Karpas-422 (cell line): Measurements from ENCODE around the gene BLCAP. TPM values are rescaled to one million over a fixed set of nuclear protein-coding genes. Genes with fewer than 3 reads are reported as not detected.
"Not testable (repeated sequence)": the region's sequence is repeated elsewhere in the genome, so short reads cannot be mapped to it uniquely, and the experiment has no call there.

Source experiments
- DNase-seq: peaks from one replicate; pipeline ENCODE4 v3.0.0-alpha.2; 2015
- H2AFZ ChIP-seq: fragments of 200-600 bp; sonication (generic); 2 replicates; pipeline ENCODE4 v1.6.1; 2014; ENCODE audit warnings: antibody characterized with exemption, low read length, mixed read lengths
- H3K27ac ChIP-seq: fragments of 200-600 bp; sonication (generic); 2 replicates; pipeline ENCODE4 v1.5.1; 2014; ENCODE audit warnings: mild to moderate bottlenecking, low read length, moderate library complexity
- H3K27me3 ChIP-seq: fragments of 200-600 bp; sonication (generic); 2 replicates; pipeline ENCODE4 v1.6.1; 2014; ENCODE audit warnings: low read length, mixed read lengths
- H3K36me3 ChIP-seq: fragments of 200-600 bp; sonication (generic); 2 replicates; pipeline ENCODE4 v1.6.1; 2014; ENCODE audit warnings: low read length, mixed read lengths; ENCODE audit not compliant: insufficient read depth
- H3K4me1 ChIP-seq: fragments of 200-600 bp; sonication (generic); 2 replicates; pipeline ENCODE4 v1.6.1; 2014; ENCODE audit warnings: mild to moderate bottlenecking, low read length, mixed read lengths
- H3K4me2 ChIP-seq: fragments of 200-600 bp; sonication (generic); 2 replicates; pipeline ENCODE4 v1.6.1; 2014; ENCODE audit warnings: low read length, low read depth, mild to moderate bottlenecking; ENCODE audit not compliant: poor library complexity, severe bottlenecking
- H3K4me3 ChIP-seq: fragments of 200-600 bp; sonication (generic); 2 replicates; pipeline ENCODE4 v1.5.1; 2014; ENCODE audit warnings: mild to moderate bottlenecking, antibody characterized with exemption, low read length, mixed read lengths
- H3K79me2 ChIP-seq: fragments of 200-600 bp; sonication (generic); 2 replicates; pipeline ENCODE4 v1.6.1; 2014; ENCODE audit warnings: mild to moderate bottlenecking, low read length, mixed read lengths
- H3K9ac ChIP-seq: fragments of 200-600 bp; sonication (generic); 2 replicates; pipeline ENCODE4 v1.6.0; 2014; ENCODE audit warnings: low read length
- H3K9me2 ChIP-seq: fragments of 200-600 bp; sonication (generic), shearing (Covaris generic); replicated peaks from 2 replicates; pipeline ENCODE4 v1.6.0; 2014; ENCODE audit warnings: mild to moderate bottlenecking, low read length, moderate library complexity; ENCODE audit not compliant: insufficient read depth
- H3K9me3 ChIP-seq: fragments of 300-700, 200-600 bp; sonication (generic); 2 replicates; pipeline ENCODE4 v1.6.1; 2014; ENCODE audit warnings: low read length, mixed read lengths
- H4K20me1 ChIP-seq: fragments of 200-600 bp; sonication (generic); 2 replicates; pipeline ENCODE4 v1.6.1; 2014; ENCODE audit warnings: mild to moderate bottlenecking, antibody characterized with exemption, low read length, low read depth; ENCODE audit not compliant: insufficient read depth
- total RNA-seq: library from RNA; depleted of rRNA; stranded (reverse); fragments of >200 nt; shearing (Covaris generic); gene quantifications from 2 replicates; pipeline ENCODE4 v1.2.3, GENCODE V29; 2014; ENCODE audit warnings: low replicate concordance

BLCAP gene
- total RNA-seq, 1 experiment from 2014 or later: 119 TPM

GRCh38 chr20:37550101-37550920 is 22.6 kb upstream of the BLCAP start:
- not testable (repeated sequence) for H3K36me3 ChIP-seq, DNase-seq, H3K9me3 ChIP-seq, H3K4me2 ChIP-seq, H3K27me3 ChIP-seq, H3K4me1 ChIP-seq, H3K9me2 ChIP-seq, H3K79me2 ChIP-seq, H3K27ac ChIP-seq, H2AFZ ChIP-seq, H3K4me3 ChIP-seq, H3K9ac ChIP-seq, H4K20me1 ChIP-seq

- no peak overlapping the region for H3K4me2 ChIP-seq
- no peaks in the 10 kb centered on the region for H3K4me1 ChIP-seq
- H3K27ac ChIP-seq: no peak overlapping the region
- no peak for DNase-seq
- H2AFZ ChIP-seq: no peak overlapping the region
- H4K20me1 ChIP-seq: no peaks in the 10 kb centered on the region
- no peaks in the 10 kb centered on the region for H3K9me2 ChIP-seq
- no peaks in the 10 kb centered on the region for H3K27me3 ChIP-seq
- no peak overlapping the region for H3K4me3 ChIP-seq
- no peaks in the 10 kb centered on the region for H3K79me2 ChIP-seq
- H3K9me3 ChIP-seq: no peaks in the 10 kb centered on the region
- no peak overlapping the region for H3K9ac ChIP-seq
- H3K36me3 ChIP-seq: no peaks in the 10 kb centered on the region
Observed at GRCh38 chr20:37547912-37548311, 20.2 kb upstream of the BLCAP start.

GRCh38 chr20:37545516-37545915 is 17.8 kb upstream of the BLCAP start:
- H4K20me1 ChIP-seq: no peaks in the 10 kb centered on the region
- H3K4me2 ChIP-seq: no peak overlapping the region
- no peak overlapping the region for H3K4me3 ChIP-seq
- no peaks in the 10 kb centered on the region for H3K36me3 ChIP-seq
- no peak for DNase-seq
- H3K9me2 ChIP-seq: no peaks in the 10 kb centered on the region
- H3K4me1 ChIP-seq: no peaks in the 10 kb centered on the region
- no peak overlapping the region for H2AFZ ChIP-seq
- H3K9ac ChIP-seq: no peak overlapping the region
- H3K27ac ChIP-seq: no peak overlapping the region
- no peaks in the 10 kb centered on the region for H3K27me3 ChIP-seq
- H3K9me3 ChIP-seq: no peaks in the 10 kb centered on the region
- H3K79me2 ChIP-seq: no peaks in the 10 kb centered on the region

- Histone ChIP-seq H3K36me3 (no peaks in the 10 kb centered on the region), H3K79me2 (no peaks in the 10 kb centered on the region), H2AFZ (no peak overlapping the region), H3K4me1 (0 out of 2 replicates have a peak, but pooled peaks cover 3% of the 10 kb centered on the region), H3K27ac (no peak overlapping the region), H3K9me2 (no peaks in the 10 kb centered on the region), H3K9ac (no peak overlapping the region), H3K9me3 (no peaks in the 10 kb centered on the region), H3K27me3 (no peaks in the 10 kb centered on the region), H3K4me2 (no peak overlapping the region), H3K4me3 (no peak overlapping the region), H4K20me1 (no peaks in the 10 kb centered on the region)
- DNase-seq: no peak
Observed at GRCh38 chr20:37544386-37544785, 16.7 kb upstream of the BLCAP start.

GRCh38 chr20:37543828-37544227 is 16.2 kb upstream of the BLCAP start:
- Histone ChIP-seq H3K27me3 (no peaks in the 10 kb centered on the region), H2AFZ (no peak overlapping the region), H3K36me3 (no peaks in the 10 kb centered on the region), H3K79me2 (no peaks in the 10 kb centered on the region), H3K27ac (no peak overlapping the region), H3K4me1 (0 out of 2 replicates have a peak, but pooled peaks cover 3% of the 10 kb centered on the region), H3K4me2 (no peak overlapping the region), H4K20me1 (no peaks in the 10 kb centered on the region), H3K9ac (no peak overlapping the region), H3K4me3 (no peak overlapping the region), H3K9me2 (no peaks in the 10 kb centered on the region), H3K9me3 (no peaks in the 10 kb centered on the region)
- DNase-seq: peak; percentile 66

GRCh38 chr20:37542281-37542680 is 14.6 kb upstream of the BLCAP start:
- H3K9ac ChIP-seq: no peak overlapping the region
- H3K4me2 ChIP-seq: no peak overlapping the region
- no peaks in the 10 kb centered on the region for H4K20me1 ChIP-seq
- DNase-seq: no peak
- peak overlapping the region; percentile 11; the same call in 1 of the 2 replicates for H2AFZ ChIP-seq
- no peaks in the 10 kb centered on the region for H3K9me3 ChIP-seq
- no peaks in the 10 kb centered on the region for H3K79me2 ChIP-seq
- no peak overlapping the region for H3K27ac ChIP-seq
- no peaks in the 10 kb centered on the region for H3K27me3 ChIP-seq
- no peak overlapping the region for H3K4me3 ChIP-seq
- no peaks in the 10 kb centered on the region for H3K36me3 ChIP-seq
- no peaks in the 10 kb centered on the region for H3K9me2 ChIP-seq
- 0 out of 2 replicates have a peak, but pooled peaks cover 3% of the 10 kb centered on the region for H3K4me1 ChIP-seq

GRCh38 chr20:37541326-37541725 is 13.7 kb upstream of the BLCAP start:
- H3K4me3 ChIP-seq: no peak overlapping the region
- H3K27ac ChIP-seq: no peak overlapping the region
- H3K79me2 ChIP-seq: no peaks in the 10 kb centered on the region
- H3K4me1 ChIP-seq: 0 out of 2 replicates have a peak, but pooled peaks cover 3% of the 10 kb centered on the region
- H3K9me2 ChIP-seq: no peaks in the 10 kb centered on the region
- no peaks in the 10 kb centered on the region for H3K9me3 ChIP-seq
- H4K20me1 ChIP-seq: no peaks in the 10 kb centered on the region
- H3K27me3 ChIP-seq: no peaks in the 10 kb centered on the region
- H3K36me3 ChIP-seq: no peaks in the 10 kb centered on the region
- H2AFZ ChIP-seq: no peak overlapping the region
- H3K9ac ChIP-seq: no peak overlapping the region
- DNase-seq: no peak
- no peak overlapping the region for H3K4me2 ChIP-seq

- not testable (repeated sequence) for H3K4me3 ChIP-seq, H3K27me3 ChIP-seq, H3K9me3 ChIP-seq, H3K9ac ChIP-seq, H3K4me2 ChIP-seq, DNase-seq, H3K79me2 ChIP-seq, H3K9me2 ChIP-seq, H2AFZ ChIP-seq, H3K4me1 ChIP-seq, H3K36me3 ChIP-seq, H3K27ac ChIP-seq, H4K20me1 ChIP-seq
Observed at GRCh38 chr20:37540838-37541237, 13.2 kb upstream of the BLCAP start.
